Cerebellar nuclear complex (tissue), 1 donor: ENCODE measurements around the gene CACNA2D2.

Source experiments
- DNase-seq, 2 experiments: peaks; one replicate each; lab custom pipeline; 2025; lab: John Stamatoyannopoulos, UW

Gene CACNA2D2

DNA sequence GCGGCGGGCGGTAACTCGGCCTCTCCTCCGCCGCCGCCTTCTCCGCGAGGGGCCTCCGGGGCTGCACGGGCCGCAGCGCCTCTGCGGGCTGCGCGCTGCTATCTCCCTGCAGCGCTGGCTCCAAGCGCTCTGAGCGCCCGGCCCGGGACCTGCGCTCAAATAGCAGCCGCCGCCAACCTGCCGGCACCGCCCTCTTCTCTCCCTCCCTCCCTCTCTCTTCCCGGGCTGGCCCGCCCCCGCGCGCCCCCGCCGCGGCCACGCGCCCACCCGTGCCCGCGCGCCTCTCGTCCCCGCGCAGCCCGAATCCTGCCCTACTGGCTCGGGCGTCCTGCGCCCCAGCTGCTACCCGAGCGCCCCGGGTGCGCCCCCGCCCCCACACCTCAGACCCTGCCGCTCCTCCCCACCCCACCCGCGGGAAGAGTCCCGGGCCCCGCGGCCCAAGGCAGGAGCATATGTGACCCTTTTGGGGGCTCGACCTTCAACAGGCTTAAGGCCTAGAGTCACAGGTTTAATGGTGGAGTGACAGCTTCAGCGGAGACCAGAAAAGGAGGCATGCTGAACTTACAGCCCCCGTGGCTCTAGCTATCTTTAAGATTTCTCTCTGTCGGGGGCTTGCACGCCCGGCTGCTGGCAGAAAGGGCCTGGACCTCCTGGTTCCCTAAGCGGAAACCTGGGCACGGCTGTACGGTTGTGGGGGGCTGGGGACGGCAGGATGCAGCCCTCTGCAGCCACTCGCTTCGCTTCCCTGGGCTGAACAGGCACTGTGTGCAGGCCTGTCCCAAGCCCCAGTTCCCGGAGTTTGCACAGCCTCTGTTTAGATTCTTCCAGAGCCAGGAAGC is at the start of gene CACNA2D2:
TSS of gene CACNA2D2 (minus strand) at position 131 of the 839 bp plus-strand sequence. CDS start 211 bp downstream, outside the sequence.
- peak in 1 of 2 experiments; percentile 11 for DNase-seq

DNA sequence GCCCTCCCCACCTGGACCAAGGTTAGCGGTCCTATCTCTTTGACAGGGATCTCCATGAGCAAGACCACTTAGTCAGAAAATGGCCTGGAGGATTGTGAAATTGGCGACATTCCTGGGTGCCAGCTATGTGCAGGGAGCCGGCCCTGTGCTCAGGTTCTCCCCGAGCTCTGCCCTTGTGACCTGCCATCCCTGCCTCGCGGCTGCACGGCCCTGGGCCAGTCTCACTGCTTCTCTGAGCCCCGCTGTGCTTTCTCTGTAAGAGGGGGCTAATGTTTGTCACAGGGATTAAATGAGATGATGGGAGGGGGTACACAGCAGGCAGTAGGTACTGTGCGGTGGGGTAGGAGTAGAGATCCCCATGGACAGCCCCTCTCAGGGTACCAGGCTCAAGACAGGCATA is 49.2 kb upstream of the CACNA2D2 start:
- DNase-seq = no peak

DNA sequence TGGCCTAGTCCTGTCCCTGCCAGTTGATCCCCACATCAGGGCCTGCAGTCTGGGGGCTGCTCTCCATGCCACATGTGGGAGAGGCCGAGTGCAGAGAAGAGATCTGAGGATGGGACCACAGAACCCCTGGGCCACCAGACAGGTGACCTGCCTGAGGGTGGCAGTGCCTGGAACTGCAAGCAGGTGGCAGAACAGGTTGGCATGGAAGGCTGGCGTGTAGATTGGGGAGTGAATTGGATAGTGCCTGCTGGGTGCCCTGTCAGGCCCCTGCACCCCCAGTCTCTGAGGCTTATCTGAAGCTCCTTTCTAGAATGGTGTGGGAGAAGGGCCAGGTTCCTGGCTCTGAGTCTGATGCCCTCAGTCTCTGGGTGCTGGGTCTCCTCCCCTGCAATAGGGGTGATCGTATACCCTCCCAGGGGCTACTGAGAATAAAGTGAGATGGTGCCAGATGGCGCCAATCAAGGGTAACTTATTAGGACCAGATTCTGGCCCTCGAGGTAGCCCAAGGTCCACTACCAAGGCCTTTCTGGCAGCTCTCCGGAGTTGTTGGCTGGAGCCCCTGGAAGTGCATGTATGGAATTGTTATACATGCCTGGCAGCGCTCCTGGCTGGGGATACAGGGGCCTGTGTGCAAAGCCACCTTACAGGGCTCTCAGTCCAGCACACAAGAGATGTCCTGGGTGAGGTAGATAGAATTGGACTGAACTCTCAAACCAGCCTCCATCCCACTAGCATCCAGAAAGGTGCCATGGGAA is 48.4 kb upstream of the CACNA2D2 start:
- DNase-seq = peak in 1 of 2 experiments; percentile 54

DNA sequence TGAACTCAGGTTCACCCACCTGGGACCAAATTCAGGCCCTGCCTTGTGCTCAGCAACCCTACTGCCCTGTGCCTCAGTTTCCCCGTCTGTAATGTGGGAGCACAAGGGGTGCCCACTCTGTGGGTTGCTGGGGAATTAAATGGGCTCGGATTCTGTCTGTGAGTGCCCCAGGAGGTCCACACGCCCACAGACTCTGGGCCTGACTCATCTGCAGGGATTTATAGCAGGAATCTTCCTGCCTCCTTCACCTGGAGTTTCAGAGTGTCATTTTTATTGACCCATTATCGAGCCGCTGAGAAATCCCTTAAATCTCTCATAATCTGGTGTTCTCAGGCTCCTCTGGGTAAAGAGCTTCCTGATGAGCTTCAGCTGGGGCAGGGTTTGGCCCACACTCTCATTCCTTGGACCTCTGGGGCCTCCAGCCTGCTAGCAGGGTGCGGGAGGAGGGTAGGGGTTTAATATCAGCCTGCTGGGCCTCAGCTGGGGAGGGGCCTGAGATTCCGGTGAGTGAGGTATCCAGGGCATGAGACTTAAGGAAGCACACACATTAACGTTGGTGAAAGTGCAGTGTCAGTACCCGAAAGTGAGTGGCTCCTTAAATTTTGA is 47.7 kb upstream of the CACNA2D2 start:
- no peak for DNase-seq

DNA sequence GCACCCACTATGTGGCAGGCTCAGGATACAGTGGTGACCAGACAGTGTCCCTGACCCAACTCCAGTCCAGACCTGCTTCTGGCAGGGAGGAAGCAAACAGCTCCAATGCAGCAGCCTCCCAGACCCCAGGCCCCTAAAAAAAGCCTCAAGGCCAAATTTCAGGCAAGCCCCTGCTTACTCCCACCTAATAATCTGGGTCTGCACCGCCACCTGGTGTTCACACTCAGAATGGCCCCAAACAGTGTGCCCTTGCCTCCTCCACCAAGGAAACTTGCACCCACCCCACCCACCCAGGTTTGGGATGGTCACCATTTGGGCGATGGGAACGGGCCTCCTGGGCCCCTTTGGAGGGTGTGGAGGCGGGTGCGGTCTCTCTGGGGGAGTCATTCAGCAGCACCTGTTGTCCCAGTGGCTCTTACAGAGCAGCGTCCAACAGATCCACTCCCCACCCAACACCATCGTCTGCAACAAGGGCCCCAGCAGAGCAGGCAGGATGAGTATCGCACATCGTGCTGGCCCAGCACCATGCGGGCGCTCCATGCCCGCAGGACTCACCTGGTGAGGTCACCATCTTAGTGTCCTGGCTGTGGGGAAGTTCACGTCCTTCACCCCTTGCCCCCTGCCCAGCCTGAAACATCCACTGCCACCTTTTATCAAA is 46.8 kb upstream of the CACNA2D2 start:
- DNase-seq = peak in 1 of 2 experiments; percentile 8

DNA sequence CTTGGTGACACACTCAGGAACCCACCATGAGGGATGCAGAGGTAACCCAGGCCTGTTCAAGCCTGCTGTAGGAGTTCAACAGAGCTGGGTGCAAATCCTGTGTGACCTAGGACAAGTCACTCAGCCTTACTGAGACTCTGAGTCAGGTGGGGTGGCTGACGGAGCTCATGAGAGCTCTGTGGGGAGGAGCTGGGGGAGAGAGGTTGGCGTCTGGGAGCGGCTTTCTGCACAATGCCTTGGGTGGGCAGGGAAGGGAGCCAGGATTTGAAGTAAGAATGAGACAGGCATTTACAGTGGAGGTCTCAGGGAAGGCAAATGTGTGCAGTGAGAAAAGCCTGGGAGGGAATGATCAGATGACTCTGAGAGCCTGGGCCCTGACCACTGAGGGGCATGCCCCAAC is 45.8 kb upstream of the CACNA2D2 start:
- DNase-seq = no peak

DNA sequence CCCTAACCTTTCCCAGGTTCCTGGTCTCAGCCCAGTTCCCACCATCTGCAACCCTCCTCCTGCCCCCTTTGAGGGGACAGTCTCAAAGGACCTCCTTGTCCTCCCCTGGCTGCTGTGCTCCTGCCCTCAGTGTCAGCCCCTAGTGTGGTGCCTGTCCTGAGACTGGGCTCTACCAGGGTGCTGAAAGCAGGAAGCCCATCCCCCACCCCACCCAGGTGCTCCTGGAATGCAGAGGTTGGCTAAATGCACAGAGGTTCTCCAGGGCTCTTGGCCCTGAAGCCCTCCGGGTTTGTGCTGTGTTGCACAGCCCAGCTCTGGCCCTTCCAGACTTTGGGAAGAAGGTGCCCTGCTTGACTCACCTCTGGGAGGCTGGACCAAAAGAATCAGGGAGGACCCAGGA is 42.3 kb upstream of the CACNA2D2 start:
- DNase-seq = no peak

DNA sequence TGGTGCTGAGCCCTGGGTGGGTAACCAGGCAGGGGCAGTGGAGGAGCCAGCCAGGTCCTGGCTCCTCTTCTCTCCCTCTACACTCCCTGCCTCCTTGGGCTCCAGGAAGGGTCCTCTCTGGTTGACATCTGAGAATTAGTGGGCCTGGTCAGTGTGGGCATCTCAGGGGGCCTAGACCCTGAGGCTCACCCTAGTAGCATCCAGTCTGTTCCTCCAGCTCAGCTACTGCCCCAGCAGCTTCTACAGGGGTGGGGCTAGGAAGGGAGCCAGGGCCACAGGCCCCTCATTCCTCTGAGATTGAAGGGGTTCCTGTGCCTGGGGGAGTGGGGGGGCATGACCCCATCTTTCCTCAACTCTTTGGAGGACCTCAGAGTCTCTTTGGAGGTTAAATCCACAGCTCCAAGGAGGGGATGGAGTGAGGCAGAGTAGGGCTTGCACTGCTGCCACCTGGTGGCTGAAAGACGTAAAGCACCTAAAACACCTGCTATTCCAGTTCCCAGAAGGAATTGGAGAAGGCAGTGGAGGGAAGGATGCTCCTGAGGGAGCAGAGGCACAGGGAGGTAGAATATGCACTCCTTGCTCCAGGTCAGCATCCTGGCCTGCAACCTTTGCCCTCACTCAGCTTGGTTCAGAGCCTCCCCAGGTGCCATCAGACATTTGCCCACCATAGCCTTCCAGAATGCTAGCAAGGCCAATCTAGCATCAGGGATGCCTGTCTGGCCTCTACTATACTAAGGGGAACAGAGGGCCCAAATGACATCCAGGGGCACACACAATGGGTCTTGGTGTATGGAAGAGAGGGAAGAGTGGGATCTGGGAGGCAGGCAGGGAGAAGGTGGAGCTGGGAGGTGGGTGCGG is 39.0 kb upstream of the CACNA2D2 start:
- peak in 1 of 2 experiments; percentile 39 for DNase-seq

DNA sequence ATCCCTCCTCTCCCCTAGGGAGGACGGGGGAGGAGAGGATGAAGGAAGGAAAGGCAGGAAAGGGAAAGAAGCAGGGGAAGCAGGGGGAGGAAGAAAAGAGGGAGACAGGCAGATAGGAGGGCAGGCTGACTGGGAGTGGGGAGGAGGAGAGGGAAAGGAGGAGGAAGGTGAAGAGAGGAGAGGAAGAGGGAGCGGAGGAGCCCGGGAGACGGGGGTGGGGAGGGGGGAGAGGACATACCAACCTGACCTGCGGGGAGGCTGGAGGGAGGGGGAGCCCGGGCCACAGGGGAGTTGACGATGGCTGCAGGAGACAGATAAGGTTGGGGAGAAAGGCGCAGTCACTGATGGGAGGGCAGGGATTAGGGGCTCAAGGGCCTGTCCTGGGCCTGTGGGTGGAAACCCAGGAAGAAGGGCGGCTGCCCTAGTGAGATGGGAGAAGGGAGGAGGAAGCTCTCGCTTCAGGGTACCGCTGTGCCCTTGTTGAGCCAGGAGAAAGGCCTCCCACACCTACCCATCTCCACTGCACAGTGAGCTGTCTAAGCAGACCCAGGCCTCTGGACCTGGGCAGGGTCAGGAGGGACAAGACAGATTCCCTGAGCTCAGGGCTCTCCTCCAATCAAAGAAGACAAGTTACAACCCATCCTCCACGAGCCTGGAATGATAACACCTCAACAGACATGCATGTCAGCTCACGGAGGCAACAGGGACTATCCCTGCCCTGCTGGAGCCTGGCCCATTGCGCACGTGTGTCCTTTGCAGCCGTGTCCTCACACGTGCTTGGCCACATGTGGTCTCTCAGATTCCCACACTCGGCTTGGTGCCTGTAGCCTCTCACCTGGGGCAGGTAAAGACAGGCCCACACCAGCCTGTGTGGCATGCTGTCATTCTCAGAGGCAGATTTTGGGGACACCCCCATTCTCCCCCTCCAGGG is 36.2 kb upstream of the CACNA2D2 start:
- no peak for DNase-seq

DNA sequence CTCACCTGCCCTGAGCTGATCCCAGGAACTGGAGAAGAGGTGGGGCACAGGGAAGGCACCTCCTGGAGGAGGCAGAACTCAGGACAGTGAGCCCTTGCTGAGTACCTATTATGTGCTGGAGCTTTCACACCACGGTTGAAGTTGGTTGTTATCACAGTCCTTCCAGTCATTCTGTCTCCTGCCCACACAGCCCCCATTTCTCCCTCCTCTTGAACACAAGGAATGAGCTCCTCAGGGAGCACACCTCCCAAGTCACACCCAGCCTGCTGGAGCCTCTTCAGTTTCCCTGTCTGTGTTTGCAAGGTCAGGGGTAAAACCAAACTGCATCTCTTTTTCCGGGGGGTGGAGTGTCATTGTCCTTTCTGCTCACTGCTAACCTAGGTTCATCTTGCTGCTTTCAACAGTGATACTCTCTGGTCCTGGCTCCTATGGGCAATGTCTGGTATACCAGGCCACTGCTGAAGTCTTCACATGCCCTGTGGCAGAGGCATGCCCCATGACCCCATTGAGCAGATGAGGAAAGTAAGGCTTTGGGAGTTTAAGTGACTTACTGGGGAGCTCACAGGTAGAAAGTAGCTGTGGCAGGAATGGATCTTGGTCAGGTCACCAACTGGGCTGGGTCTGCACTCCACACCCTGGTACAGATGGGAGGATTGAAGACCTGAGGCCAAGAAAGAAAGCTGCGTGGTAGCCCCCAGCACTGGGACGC is 34.1 kb upstream of the CACNA2D2 start:
- DNase-seq = no peak

DNA sequence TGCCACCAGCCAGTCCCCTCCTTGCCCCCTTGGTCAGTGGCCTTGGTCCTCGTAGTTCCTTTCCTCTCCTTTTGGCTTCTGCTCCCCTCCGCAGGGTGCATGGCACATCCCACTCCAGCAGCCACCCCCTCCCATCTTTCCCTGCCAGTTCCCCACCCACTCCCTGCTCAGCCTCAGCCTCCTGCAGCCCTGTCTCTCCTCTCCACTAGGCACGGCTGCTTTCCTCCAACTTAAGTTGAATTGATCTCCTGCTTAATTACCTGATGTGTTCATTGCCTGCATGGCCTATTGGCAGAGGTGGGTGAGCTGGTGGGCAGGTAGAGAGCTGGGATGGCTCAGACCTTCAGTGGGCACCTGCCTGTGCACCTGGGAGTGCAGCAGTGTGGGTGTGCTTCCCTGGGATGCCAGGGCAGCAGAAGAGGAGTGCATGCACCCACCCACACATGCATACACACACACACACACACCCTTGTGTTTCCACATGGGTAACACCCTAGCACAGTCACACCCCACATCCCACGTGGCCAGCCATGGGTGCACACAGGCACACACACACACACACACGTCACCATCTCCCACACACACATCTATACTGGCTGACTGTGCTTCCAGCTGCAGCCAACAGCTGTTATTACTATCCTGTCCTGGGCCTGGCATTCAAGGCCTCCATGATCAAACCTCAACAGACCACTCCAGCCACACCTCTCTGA is 33.2 kb upstream of the CACNA2D2 start:
- no peak for DNase-seq

DNA sequence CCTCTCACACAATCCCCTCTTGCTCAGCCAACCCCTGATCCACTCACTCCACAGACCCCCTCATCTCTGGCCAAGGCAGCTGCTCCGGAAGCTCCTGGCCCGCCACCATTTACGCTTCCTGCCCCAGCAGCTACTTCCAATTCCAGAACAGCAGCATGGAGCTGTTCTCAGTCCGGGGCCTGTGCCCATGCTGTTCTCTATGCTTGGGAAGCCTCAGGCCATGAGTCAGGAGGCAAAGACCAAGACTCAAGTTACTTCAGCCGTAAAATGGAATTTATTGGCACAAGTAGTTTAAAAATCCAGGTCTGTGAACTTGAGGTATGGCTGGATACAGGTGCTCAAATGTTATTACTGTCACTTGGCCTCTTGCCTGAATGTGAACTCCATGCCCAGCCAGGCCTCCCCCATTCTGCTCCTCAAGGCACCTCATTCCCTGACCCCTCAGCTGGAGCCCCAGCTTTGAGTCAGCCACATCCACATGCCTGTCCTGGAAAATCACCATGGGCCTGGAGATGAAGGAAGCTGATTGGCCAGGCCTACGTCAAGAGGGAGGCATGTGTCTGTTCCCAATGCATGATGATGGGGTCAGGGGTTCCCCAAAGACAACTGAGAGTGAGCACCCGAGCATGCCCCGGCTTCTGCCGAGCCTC is 31.4 kb upstream of the CACNA2D2 start:
- DNase-seq = no peak

DNA sequence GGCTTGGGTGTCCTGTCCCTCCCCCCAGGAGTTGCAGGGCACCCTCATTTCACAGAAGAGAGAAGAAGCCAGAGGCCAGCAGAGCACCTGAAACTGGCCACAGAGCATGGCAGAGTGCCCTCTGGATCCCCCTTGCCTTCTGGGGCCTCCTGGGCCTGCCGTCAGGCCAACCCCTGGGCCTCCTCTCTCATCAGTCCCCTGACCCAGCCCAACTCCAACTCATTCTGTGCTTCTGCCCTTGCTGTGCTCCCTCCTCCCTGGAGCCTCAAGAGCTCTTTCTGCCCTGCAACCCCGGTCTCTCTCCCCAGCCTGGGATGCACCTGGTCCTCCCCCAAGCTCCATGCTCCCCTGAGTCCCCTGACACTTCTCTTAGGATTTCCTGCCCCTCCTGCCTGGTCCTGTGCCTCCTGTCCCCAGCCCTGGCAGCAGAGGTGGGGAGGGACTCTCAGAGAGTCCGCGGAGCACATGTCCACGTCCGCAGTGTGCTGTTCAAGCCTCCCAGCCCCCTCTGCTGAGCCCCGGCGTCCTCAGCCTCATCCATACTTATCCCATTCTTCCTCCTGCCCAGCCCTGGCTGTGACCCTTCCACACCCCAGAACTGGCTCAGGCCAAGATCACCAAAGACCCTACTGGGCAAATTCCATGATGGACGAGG is 30.5 kb upstream of the CACNA2D2 start:
- DNase-seq = no peak

DNA sequence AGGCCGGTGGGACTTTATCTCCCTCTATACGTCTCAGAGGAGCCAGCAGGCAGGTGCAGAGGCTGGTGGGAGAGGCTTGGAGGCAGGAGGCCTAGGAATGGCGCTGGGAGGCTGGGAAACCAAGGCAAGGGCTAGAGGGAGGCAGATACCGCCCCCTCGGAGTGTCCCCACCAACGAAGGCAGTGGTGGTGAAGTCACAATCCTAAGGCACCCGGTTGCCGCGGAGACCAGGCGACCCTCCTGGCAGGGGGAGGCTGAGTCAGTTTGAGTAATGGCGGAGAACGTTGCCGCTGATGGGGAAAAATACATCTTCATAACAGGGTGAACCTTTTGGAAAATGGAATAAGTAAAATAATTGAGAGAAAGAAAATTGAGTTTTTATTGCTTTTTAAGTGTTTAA is 29.9 kb upstream of the CACNA2D2 start:
- no peak for DNase-seq

DNA sequence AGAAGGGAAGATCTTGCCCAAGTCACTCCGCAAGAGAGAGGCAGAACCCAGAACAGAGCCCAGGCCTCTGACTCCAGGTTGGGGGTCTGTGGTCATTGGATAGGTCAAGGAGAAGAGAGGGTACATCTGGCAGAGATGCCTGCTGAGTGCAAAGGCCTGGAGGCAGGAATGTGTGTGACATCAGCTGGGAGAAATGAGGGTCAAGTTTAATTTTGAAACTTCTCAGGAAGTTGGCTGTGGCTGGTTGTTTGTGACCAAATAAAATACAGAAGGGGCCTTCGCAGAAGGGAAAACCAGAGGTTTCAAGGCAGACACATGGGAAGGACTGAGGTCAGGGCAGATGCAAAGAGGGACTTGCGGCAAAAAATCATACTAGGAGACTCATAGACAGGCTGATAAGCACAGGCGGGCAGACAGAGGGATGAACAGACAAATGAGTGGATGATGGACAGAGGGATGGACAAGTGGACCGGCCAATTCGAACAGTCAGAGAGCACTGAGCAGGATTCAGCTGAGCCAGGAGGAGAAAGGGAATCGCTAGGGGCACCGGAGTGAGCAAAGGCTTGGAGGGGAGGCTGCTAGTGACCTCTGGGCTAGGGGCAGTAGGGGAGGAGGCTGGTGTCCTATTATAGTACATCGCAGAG is 28.8 kb upstream of the CACNA2D2 start:
- no peak for DNase-seq

DNA sequence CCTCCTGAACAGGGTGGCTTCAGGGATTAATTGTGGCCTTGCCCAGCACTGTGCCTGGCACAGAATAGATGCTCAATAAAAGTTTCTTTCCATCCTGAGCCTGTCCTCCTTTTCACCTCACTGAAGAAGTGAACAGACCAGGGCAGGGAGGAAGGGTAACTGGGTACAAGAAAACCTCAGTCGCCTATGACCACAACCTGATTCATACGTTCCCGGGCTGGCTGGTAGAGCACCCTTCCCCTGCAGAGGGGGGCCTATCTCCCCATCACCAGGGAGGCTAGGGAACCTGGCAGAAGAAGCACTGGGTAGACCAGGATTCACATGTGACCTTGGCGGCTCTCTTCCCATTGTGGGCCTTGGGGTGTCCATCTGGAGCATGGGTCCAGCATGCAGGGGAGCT is 27.8 kb upstream of the CACNA2D2 start:
- no peak for DNase-seq
